GM19455 (cell line): ENCODE measurements around the gene SOCS4.
A peak's percentile ranks its signal among the peaks of the same experiment; 100 is the strongest.
"Not testable (repeated sequence)": the region's sequence is repeated elsewhere in the genome, so short reads cannot be mapped to it uniquely, and the experiment has no call there.

Experiments used
- ATAC-seq: cut with Tn5 transposase; IDR thresholded peaks from one replicate; pipeline ENCODE4 v1.9.1; 2021; ENCODE audit not compliant: unreplicated experiment

Gene SOCS4

DNA sequence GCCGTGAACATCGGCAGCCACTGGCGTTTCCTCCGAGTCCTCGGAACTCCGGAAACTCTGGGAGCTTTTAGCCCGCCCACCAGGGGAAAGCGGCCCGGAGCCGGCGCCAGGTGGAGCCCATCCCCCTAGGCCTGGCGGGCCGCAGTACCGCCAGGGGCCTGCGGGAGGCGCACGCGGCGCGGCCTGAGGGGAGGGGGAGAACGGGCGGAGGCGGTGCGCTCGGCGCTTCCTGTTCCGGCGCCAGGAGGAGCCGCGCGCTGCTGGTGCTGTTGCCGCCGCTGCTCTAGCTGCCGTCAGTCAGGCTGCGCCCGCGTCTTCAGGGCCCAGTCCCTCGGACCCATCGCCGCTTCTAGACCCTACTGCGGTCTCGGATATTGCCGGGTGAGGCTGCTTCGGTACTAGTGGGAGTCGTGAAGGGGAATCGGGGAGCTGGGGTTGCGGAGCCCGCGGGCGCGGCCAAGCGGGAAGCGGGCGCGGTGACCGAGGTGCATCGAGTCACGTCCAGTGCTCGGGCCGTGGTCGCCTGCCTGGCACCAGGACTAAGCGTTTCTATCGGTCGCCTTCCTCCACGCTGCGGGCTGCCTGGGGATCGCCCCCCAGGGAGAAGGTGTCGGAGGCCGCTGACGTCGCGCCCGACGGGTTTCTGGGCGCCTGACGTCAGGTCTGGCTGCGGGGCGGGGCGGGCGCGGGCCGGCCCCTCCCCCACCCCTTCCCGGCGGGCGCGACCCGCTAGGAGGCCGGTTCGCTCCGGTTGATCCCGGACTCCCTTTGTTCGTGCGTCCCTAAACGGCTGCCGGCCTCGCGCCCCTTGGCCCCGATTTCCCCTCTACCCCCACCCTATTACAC lies 24.6 kb downstream of the SOCS4 start, which contains the start of gene MAPK1IP1L:
MAPK1IP1L (plus strand) TSS at position 225 of the 846 bp plus-strand sequence. CDS start 10,037 bp downstream, outside the sequence.
- ATAC-seq: peak; percentile 90

DNA sequence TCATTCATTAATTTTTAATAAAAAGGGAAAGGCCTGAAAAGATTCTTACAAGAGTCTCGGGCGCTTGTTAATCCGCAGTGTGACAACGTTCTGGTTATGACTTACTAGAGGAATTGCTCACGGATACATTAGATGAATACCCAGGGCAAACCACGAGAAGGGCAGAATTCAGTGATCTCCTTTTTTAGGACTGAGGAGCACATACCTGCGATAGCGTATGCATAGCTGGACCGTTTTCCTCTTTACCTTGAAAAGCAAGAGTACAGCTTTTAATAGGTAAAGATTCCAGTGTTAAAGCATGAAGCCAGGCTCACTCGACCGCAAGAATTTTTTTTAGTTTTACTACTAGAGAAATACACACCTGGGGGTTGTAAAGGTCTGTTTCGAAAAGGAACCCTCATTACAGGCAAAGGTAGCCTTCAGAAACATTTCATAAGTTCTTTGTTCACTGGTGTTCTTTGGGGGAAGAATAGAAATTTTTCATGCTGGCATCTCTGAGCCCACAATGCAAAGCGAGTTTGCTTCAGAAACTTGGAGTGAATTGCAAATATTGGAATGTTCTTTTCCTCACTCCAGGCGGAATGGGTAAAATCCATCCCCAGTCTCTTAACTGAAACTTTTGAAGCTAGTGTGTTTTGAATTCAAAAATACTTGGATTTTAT lies 25.4 kb downstream of the SOCS4 start:
- peak; percentile 12 for ATAC-seq

DNA sequence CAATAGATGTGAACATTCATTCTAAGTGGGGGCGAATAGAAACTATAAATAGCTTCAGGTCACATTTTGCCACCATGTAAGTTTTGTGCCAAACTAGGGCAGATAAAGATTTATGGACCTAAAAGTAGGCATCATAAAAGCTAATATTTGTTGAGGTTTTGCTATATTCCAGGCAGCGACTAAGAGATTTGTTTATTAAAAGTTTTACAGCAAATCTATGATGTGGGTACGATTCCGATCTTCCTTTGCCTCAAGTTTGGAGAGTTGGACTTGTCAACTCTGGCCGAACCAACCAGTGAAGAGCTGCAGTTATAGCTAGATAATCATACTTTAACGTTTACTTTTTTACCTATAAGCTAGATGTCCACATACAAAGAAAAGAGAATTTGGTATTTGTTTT lies 26.0 kb downstream of the SOCS4 start:
- no peak for ATAC-seq

DNA sequence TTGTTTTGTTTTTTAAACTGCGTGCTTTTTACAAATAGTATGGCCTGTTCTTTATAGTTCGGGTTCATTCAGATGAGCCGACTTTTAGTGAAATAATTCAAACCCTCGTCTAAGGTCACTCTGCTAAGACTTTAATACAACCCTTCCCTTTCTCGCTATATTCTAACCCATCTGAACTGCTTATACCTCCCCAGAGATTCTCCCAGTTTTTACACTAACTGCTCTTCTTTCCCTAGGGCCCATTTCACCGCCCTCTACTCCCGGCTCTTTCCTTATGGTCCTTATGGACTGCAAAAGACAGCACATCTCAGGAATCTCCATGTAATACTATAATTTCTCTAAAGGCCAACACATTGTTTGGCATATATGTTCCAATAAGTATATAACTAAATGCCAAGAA lies 26.5 kb downstream of the SOCS4 start:
- no peak for ATAC-seq

DNA sequence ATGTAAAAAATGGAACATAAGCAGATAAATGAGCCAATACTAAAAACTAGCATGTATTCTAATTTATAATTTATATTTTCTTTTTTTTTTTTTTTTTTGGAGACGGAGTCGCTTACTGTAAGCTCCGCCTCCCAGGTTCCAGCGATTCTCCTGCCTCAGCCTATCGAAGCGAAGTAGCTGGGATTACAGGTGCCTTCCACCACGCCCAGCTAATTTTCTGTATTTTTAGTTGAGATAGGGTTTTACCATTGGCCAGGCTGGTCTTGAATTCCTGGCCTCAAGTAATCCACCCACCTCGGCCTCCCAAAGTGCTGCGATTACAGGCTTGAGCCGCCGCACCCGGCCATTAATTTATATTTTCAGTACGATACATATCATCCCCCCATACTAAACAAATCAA lies 27.1 kb downstream of the SOCS4 start:
- no peak for ATAC-seq

DNA sequence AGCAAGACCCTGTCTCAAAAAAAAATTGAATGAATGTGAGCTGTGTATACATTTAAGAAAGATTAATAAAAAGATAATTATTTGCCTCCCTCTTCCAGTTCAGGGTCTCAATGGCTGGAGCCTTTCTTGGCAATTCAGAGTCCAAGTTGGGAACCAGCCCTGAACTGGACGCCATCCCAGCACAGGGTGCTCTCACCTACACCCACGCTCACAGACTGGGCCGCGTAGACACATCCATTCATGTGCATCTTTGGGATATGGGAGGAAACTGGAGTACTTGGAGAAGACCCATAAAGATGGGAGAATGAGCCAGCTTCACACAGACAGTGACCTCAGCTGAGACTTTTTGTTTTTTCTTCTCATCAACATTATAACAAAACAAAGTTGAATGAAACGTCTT lies 30.9 kb downstream of the SOCS4 start:
- ATAC-seq: no peak

DNA sequence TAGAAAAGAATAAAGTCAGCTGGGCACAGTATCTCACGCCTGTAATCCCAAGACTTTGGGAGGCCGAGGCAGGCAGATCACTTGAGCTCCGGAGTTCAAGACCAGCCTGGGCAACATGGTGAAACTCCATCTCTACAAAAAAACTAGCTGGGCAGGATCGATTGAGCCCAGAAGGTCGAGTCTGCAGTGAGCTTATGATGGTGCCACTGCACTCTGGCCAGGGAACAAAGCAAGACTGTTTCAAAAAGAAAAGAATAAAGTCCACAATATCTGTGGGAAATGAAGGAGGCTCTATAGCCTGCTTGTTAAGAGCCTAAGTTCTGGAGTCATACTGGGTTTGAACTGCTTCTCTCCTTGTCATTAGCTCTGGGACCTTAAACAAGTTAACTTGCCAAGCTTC lies 32.3 kb downstream of the SOCS4 start:
- ATAC-seq: no peak

DNA sequence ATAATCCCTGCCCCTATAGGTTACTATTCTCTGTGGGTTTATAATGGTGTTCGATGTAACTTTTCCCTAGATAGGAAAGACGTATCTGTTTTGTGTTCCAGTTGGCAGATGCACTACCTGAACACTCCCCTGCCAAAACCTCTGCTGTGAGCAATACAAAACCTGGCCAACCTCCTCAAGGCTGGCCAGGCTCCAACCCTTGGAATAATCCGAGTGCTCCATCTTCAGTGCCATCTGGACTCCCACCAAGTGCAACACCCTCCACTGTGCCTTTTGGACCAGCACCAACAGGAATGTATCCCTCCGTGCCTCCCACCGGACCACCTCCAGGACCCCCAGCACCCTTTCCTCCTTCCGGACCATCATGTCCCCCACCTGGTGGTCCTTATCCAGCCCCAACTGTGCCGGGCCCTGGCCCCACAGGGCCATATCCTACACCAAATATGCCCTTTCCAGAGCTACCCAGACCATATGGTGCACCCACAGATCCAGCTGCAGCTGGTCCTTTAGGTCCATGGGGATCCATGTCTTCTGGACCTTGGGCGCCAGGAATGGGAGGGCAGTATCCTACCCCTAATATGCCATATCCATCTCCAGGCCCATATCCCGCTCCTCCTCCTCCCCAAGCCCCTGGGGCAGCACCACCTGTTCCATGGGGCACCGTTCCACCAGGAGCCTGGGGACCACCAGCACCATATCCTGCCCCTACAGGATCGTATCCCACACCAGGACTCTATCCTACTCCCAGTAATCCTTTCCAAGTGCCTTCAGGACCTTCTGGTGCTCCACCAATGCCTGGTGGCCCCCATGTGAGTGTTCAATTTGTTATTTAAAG lies 35.7 kb downstream of the SOCS4 start:
- ATAC-seq: no peak

DNA sequence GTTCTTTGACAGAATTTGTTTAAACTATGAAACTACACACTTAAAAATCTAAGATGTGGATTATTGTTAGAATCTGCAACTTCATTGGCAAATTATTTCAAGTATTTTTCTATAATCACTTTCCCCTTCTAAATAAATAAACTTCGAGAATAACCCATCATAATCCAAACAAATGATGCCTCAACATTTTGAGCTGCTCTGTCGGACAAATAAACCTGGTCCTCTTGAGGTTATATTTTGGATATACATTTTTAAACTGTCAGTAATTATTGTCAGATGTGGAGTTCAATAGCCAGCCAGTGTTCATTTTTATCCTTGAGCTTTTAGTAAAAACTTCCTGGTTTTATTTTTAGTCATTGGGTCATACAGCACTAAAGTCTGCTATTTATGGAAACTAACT lies 37.9 kb downstream of the SOCS4 start:
- not testable (repeated sequence) for ATAC-seq

DNA sequence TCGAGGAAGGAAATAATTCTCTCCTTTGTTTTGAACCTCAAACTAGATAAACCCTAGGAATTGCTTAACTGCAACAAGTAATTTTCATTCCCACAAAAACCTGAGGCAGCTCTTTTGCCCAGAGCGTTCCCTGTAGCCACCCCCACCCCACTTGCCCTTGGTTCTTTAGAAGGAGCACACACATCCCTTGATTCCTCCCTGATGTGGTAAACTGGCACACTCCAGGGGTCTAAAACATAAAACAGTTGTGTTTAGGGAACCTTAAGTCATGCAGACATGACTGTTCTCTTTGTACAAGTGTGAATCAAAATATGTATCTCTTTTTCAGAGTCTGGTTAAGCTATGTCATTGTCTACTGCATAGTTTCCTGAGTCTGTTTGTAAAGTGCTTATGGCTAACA lies 38.4 kb downstream of the SOCS4 start:
- no peak for ATAC-seq

DNA sequence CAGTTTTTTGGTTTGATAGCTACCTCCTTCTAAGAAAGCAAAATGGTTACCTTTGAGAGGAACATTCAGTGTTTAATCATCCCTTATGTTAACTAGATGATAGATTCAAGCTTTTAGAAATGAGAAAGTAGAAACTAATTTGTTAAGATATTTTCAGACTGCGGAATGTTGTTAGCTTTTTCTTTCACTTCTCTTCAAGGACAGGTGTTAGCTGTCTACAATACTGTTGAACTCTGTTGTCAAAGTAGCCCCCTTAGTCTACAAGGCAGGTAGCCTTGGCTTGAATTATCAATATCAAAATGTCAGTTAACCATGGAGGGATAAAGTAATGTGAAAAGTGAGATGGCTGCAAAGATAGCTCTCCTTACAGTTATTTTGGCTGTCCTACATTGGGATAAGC lies 39.2 kb downstream of the SOCS4 start:
- no peak for ATAC-seq

DNA sequence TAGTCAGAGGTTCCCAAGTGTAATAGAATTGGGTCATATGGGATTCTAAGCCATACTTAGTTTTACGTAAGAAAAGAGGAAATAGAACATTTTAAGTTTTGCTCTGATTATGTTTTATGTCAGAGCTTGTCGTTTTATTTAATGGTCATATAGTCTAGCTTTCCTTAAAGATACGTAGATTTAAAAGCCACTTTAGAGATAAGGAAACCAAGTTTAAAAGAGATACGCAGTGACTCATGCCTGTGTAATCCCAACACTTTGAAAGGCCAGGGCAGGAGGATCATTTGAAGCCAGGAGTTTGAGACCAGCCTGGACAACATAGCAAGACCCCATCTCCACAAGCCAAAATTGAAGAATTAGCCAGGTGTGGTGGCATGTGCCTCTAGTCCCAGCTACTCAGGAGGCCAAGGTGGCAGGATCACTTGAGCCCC lies 44.0 kb downstream of the SOCS4 start:
- ATAC-seq: no peak

DNA sequence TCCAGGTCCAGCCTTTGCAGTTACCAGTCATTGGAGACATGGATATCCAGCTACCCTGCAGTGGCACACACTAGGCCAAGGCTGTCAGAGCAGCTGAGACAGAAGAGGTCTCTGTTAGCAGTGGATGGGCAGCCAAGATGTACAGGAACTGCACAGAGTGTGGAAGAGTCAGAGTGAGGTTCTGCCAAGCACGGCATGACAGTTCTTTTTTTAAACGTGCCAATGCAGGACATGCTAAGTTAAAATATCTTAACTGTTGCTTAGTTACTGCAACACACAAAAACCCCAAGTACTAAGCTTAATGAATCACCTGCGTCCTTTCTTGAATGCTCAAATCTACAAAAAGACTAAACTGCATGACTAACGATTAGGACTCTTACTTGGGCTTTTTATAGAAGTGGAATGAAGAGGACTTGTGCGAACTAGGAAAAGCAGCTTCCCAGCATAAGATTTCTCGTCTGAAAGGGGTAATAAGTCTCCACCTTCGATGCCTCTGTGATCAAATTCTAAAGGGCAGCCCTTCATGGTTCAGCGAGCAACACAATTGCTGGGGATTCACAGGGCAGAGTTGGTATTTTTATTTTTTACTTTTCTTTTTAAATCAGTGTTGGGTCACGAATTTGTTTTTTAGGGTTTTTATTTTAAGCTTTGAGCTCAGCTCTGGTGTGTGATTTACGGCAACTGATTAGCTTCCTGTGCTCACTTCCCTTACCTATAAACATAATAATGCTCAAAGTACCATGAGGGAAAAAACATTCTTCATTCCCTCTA lies 45.0 kb downstream of the SOCS4 start:
- ATAC-seq: peak; percentile 37

DNA sequence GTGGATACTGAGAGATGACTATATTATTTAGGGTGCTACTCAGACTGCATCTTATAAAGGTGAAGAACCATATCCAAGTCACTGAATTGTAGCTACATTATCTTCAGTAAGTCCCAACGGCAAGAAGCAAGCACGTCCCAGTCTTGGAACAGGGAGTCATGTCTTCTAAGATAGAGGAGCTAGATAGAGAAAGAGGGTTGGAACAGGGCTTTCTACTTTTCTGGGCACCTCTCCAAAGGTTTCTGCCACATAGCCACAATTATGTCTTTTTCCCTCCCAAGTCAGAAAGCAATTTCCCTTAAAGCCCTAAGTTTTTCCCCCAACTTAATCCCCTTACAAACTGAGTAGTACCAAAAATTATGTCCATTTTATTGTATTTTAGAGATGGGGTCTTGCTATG lies 46.8 kb downstream of the SOCS4 start:
- no peak for ATAC-seq

DNA sequence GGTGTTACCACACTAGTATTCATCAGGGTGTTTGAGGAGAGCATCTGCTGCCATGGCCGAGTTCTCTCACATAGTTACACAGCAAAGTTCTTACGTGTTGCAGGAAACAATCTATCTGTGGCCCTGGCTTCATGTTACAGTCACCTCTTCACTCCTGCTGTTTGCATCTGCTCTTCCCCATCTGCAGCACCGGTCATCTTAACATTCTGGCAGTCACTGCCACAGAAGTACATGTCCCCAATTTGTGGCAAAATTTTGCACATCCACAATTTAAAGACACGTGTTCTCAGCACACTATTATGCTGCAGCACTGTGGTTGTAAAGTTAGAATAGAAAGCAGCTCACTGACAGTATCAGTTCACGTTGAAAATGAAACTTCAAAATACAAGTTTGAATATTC lies 47.6 kb downstream of the SOCS4 start:
- ATAC-seq: peak; percentile 55

DNA sequence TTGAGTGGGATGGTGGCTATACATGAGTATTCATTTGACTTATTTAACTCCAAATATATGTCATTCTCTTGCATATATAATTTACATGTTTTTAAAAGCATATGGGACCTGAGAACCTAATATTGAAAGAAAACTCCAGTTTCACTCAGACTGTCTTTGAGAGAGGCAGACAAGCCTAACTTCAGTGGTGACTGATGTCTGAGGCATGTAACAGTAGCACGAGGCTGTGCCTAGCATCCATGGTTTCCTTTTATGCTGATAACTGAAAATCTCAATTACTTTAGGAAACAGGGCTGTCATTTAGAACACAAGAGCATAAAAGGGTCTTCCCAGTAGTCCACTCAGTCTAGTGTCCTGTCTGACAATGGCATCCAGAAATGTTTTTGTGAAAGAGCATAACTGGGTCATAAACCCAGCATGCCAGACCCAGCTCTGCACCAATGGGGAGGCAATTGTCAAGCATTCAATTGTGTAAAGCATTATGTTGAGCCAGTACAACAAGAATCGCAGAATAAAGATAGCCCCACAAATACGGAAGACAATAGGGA lies 48.7 kb downstream of the SOCS4 start:
- no peak for ATAC-seq

DNA sequence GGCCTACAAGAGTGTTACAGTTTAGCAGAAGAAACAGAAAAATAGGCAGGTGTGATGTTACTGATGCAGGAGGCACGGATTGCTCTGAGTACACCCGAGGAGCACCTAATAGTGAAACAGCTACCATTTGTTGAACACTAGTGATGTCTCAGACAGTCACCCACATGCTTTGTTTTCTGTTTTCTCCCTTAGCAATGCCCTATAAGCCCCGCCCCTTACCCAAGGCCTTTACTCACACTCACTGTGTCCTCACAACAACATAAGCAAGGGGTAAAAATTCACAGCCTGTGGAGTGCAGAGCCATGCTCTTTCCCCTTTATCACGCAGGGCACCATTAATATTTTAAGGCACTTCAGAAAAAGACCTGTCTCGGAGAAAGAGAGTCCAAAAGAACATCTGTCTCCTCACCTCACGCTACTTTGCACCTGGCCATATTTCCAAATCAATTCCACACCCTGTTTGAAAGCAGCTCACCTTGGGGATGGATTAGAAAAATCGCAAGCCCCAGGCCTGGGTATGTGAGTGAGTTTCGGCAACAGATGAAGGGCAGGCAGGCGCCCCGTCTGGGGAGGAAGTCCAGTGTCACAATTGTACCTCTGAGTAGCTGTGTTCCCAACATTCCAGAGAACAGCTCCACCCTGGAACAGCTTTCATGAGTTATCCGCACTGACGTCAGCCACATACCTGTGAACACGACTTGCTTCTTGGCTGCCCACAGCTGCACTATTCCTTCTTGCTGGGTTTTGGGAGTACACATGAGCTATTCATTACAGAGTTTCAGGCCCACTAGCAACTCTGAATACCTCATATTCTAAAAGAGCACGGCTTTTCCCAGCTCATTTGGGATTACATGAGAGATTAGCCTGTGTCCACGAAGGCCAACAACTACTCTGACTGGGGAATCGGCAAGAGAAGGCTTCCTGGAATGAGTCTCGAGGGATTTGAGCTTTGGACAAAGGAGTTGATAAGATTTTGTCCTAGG lies 50.4 kb downstream of the SOCS4 start:
- ATAC-seq: peak; percentile 28

DNA sequence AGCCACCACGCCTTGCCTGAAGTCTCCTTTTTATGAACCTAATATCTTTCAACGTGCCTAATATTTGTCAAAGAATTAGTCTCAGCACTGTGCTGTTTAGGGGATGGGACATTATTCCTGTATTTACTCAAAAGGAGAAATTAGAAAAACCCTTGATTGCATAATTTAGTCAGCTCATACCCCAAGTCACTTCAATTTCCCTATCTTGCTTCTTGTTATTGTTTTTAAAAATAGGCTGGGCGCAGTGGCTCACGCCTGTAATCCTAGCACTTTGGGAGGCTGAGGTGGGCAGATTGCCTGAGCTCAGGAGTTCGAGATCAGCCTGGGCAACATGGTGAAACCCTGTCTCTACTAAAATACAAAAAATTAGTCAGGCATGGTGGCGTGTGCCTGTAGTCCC lies 52.9 kb downstream of the SOCS4 start:
- ATAC-seq: not testable (repeated sequence)

DNA sequence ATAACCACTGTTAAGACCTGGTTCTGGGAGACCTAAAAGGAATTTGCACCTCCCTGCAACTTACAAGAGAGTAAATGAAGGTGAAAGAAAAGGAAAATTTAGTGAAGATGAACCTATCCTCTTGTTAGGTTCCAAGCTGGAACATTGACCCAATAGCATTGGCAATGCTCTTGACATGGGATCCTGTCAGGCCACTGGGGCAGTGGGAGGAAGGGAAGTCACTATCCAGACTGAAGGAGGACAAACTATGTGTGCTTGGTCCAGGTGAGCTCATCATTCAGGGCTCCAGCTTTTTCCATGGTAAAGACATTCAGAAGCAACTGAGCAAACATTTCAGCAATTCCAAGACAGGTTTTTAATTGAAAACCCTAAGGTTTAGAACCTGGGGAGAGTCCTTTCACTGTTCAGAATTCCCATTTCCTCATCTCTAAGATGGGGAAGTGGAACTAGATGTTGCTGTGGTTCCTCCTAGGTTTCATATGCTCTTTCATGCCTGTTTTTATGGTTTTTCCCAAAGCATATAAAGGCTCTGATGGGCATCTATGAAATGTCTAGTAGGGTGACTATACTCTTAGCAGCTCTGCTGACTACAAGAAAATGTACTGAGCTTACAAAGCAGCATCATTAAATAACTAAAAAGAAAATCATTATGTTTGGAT lies 57.5 kb downstream of the SOCS4 start:
- no peak for ATAC-seq
